Hematopoietic multipotent progenitor cell treated with erythropoietin and hydrocortisone succinate and interleukin-3 and kit ligand, for 15 days (in vitro differentiated cells): ENCODE measurements around the gene RPL22L1.
"Not testable (repeated sequence)": the region's sequence is repeated elsewhere in the genome, so short reads cannot be mapped to it uniquely, and the experiment has no call there.

Source experiments
- DNase-seq: peaks from one replicate; pipeline ENCODE4 v3.0.0-alpha.2; 2015; ENCODE audit warnings: low spot score

Gene RPL22L1

DNA sequence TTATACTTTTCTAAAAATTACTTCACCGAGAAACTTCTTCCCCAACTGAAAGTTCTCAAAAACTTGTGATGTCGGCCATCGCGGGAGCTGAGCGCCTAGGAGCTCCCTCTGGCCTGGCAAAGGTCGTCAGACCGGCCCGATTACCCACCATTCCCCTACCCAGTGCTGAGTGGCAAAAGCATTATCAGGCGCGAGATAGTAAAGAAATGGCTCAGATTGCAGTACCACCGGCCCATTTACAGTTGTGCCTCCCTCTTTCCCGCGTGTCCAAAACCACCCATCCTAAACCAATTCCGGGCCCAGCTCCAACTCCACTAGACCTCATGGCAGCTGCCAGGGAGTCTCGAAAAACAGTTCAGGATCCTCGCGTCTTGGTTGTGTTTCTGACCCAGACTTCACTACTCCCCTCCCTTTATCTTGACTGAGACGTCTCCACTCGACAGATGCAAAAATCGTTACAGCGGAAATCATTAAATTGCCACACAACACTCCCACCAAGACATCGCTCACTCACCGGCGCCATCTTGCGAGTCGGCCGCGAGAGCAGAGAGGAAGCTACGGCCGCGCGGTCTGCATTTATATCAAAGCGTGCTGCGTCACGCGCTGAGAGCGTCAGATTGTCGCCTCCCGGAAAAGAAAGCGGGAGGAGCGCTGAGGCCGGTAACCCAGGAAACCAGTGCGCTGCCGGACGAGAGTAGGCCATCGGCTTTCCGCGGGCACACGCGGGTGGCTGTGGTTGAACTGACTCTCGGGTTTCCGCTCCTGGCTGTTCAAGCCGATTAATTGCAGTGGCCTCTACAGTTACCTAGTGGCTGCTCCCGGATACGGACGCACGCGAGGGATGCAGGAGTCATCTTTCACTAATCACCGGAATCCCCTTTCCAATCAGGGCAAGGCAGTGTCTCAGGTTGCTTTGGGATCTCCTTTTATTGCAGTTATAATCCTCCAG, at the start of gene RPL22L1:
RPL22L1 (minus strand) TSS at position 551 of the 949 bp plus-strand sequence; CDS start at position 523, 28 bp downstream.
- peak; percentile 94 for DNase-seq

DNA sequence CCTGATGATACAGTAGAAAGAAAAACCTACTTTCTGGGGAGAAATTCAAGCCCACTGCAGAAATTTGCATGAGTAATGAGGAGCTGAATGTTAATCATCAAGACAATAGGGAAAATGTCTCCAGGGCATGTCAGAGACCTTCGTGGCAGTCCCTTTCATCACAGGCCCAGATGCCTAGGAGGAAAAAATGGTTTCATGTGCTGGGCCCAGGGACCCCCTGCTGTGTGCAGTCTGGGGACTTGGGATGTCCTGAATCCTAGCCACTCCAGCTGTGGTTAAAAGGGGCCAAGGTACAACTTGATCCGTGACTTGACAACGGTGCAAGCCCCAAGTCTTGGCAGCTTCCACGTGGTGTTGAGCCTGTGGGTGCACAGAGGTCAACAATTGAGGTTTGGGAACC, 48.7 kb upstream of the RPL22L1 start:
- DNase-seq: no peak

DNA sequence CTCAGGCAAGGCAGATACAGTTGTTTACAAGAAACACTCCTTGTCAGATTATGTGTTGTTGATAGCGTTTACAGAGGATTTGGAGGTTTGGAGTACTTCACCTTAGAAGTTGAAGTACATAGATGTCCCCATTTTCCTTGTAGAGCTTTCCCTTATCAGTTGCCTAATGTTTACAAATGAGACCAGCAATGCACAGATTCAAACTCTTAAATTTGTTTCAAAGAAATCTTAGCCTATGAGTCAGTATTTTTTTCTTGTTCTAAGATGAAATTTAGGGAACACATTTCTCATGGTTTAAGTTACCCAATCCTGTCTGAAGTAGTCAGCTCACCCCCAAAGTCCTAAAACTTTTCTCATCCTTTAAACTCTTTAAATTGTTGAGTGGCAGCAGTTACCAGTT, 44.7 kb upstream of the RPL22L1 start:
- DNase-seq: no peak

DNA sequence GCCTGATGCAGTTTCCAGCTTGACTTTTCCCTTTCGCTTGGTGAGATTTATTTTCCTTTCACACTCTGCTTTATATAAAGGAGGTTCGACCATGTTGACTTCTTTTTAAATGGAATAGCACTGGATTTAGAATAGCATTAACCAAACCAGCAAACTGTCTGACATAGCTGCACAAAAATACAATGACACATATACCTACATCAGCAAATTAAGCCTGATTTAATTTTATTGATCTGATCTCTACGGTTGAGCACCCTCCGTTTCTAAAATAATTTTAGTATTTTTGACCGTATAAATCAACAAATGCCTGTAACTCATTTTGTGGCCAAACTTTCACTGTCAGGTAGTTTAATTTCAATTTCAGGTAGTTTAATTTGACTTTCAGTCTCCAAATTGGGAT, 44.2 kb upstream of the RPL22L1 start:
- no peak for DNase-seq

DNA sequence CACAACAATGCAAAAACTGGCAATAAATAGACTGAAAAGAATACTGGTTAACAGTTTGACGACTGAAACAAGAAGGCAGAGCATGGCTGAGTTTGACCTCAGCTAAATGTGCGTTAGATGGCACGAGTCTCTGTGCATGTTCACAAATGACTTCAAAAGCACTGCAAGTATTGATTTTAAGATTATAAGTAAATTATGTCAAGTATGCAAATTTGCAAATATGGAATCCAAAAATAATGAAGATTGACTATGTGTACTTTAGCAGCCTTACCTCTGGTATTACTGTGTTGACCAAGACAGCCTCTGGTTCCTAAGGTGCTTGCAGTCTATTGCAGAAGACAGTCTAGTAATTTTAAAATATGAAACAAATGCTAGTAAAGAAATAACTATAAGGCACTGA, 41.1 kb upstream of the RPL22L1 start:
- DNase-seq: no peak

DNA sequence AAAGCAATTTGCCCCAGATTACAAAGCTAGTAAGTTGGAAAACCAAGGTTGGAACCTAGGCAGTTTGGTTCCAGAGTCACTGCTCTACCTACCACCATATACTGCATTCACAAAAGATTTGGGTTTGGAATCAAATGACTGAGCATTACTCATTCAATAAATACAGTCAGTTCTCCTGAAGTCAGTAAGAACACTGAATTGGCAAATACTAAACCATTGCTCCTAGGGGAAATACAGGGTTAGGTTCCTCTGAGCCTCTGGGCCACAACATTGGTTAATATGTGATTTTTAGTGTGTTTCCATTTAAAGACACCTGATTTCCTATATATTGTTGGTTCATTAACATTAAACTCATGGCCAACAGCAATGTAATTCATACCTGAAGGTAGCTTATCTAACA, 40.5 kb upstream of the RPL22L1 start:
- DNase-seq: no peak

DNA sequence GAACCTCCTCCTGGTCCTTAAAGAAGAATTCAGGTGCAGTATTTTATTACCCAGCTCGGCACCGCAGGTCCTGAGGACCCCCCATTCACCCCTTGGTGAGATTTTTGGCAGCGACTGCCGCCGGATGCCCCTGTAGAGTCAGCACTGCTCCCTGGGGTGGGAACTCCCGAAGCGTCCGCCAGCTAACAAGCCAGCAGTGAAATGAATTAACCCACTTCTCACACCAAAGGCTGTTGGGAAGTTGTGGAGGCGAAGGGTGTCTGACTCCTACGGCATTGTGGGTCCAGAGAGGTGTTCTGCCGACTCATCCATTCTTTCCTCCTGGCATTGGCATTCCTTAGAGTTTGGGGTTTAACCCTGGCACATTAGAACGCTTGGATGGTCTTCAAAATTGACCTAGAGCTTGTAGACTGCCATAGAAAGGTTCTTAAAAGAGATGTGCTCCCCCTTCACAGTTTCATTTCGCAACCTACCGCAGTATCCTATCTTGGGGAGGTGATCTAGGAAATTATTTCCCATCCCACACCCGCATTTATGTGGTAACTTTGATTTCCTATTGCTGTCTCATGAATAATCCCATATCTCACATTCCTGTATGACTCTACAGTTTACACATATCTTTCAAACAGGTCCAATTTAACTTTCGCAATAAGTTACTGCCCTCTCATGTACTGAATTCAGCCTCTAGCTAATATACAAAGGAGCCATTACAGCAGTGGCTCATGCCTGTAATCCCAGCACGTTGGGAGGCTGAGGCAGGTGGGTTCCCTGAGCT, 39.3 kb upstream of the RPL22L1 start:
- DNase-seq: no peak

DNA sequence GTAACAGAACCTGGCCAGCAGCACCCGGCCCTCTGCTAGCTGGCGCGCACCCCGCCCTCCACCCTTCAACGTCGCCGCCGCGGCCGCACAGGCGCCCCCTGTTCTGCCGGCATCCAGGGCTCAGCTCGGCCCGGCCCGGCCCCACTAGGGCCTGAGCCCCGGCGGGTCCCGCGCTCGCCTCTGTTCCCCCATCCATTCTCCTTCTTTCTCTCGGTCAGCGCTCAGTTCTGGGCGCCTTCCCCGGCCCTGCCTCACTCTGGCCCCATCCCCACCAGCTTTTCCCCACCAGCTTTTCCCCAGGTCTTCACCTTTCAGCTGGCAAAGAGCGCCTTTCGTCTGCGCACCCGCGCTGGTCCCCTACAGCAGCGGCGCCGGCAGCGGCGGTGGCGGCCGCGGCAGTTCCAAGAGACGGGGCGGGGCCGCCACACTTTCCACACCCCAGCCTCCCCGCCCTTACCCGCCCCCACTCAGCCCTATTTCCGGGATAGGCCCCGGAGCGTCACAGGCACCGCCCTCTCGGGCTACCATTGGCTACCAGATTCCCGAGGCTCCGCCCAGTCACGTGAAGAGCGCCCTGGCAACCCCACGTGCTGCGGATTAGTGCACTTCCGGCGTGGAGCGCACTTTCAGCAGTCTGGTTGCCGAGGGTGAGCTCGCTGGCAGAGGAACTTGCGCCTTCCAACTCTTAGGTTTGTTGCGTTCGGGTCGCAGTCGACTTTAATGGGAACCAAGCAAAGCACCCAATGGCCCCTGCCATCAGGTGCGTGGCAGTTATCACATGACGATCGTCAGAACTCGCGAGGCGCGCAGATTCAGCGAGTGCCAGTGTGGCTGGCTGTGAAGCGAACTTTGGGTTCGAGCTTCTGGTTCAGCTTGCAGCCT, 38.5 kb upstream of the RPL22L1 start, which contains the start of gene EIF5A2:
EIF5A2 (minus strand) TSS at position 403 of the 882 bp plus-strand sequence. CDS start 831 bp downstream, outside the sequence.
- peak; percentile 97 for DNase-seq

DNA sequence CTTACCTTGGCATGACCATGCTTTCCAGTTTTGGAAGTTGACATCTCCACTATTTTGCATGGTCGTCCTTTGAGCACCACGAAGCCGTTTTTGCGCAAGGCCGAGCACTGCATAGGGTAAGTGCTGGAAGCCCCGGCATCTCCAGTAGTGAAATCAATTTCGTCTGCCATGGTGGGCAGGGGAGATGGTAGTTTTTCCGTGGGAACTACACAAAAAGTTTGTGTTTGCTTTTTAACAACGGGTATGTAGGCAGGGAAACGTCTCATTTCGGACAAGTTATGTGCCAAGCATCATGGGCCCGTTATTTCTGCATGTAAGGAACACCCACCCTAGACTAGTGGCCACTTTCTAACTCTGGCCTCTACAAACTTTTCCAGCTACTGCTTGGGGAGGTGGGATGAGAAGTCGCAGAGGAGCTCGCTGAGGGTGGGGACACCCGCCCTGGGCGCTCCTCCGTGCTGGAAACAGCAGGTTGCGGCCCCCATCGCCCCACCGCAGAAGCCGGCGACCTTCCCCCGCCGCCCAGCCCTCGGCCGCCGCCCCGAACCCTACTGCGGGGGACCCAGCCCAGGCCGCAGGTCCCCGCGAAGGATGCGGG, 37.7 kb upstream of the RPL22L1 start:
- DNase-seq: no peak

DNA sequence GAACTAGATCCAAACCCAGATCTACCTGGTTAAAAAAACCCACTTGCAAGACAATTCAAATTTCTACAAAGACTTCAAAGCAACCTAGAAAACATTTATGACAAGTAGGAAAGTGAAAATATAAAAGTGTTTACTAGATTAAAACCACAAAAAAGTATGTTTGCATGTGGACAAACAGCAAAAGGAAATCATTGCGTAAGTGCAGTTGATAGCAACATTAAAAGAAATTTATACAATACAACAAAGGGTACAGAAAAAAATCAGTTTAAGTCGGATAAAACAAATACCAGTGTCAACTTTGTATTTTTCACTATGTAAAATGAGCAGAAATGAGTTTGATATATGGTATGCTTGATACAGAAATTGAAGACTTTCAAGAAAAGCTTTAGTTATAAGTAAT, 35.9 kb upstream of the RPL22L1 start:
- DNase-seq: no peak

DNA sequence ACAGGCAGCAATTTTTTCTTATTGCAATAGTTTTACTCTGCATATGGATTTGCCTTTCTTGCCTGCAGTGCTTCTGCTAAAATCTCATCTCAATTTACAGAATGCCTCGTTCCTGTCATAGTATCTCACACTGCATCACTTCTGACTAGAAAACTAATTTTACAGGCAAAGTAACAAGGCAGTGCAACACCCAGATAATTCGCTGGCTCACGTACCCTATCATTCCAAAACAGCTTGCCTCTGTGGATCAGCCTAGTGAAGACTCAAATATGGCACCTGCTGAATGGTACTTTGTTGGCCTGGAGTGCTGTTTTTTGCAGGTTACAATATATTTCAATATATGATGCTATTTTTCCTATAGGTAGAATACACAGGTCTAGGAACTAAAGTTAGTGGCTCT, 33.1 kb upstream of the RPL22L1 start:
- peak; percentile 59 for DNase-seq

DNA sequence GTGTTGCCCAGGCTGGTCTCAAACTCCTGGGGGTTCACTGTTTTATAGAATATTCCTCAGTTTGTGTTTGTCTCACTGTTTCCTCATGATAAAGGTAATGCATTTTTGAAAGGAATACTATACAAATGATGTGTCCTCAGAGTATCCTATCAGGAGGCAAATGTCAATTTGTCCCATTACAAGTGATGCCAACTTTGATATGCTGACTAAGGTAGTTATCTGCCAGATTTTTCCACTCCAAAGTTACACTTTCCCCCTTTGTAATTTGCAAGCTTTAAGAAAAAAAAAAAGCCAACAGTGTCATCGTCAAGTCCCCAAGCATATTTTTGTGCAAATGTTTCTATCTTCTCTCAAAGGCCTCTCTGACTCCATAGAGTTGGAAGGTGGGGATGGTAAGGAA, 29.5 kb upstream of the RPL22L1 start:
- DNase-seq: no peak

DNA sequence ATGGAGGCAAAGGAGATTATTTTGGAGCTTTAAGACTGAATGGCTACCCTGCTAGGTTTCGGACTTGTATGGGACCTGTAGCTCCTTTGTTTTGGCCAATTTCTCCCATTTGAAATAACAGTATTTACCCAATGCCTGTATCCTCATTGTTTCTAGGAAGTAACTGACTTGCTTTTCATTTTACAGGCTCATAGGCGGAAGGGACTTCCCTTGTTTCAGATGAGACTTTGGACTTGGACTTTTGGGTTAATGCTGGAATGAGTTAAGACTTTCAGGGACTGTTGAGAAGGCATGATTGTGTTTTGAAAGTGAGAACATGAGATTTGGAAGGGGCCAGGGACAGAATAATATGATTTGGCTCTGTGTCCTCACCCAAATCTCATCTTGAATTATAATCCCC, 28.0 kb upstream of the RPL22L1 start:
- DNase-seq: no peak

DNA sequence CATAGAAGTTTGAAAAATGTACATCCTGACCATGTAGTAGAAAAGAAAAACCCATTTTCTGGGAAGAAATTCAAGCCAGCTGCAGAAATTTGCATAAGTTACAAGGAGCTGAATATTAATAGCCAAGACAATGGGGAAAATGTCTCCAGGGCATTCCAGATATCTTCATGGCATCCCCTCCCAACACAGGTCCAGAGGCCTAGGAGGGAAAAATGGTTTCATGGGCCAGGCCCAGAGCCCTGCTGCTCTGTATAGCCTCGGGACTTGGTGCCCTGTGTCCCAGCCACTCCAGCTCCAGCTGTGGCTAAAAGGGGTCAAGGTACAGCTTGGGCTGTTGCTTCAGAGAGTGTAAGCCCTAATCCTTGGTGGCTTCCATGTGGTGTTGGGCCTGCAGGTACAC, 27.2 kb upstream of the RPL22L1 start:
- DNase-seq: not testable (repeated sequence)

DNA sequence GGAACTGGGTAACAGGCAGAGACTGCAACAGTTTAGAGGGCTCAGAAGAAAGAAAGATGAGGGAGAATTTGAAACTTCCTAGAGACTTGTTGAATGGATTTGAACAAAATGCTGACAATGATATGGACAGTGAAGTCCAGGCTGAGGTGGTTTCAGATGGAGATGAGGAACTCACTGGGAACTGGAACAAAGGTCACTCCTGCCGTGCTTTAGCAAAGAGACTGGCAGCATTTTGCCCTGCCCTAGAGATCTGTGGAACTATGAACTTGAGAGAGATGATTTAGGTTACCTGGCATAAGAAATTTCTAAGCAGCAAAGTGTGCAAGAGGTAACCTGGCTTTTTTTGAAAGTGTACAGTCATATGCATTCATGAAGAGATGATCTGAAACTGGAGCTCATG, 26.8 kb upstream of the RPL22L1 start:
- DNase-seq: no peak

DNA sequence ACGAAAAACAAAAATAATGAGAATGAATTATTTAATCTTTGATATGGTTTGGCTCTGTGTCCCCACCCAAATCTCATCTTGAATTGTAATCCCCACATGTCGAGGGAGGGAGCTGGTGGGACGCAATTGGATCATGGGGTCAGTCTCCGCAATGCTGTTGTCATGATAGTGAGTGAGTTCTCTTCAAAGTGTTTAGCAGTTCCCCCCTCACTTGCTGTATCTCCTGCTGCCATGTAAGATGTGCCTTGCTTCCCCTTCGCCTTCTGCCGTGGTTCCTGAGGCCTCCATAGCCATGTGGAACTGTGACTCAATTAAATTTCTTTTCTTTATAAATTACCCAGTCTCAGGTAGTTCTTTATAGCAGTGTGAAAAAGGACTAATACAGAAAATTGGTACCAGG, 26.3 kb upstream of the RPL22L1 start:
- DNase-seq: not testable (repeated sequence)

DNA sequence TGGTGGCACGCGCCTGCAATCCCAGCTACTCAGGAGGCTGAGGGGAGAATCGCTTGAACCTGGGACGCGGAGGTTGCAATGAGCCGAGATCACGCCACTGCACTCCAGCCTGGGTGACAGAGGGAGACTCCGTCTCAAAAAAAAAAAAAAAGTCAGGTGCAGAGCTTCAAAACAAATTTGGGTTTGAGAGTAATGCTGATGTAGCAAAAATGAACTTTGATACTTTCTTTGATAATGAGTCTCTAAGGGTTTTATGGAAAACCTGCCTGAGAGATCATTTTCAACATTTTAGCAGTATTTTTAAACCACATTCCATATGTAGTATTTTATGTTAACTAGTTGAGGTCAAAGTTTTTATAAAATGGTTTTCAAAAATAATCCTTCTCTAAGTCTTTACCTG, 23.9 kb upstream of the RPL22L1 start:
- no peak for DNase-seq

DNA sequence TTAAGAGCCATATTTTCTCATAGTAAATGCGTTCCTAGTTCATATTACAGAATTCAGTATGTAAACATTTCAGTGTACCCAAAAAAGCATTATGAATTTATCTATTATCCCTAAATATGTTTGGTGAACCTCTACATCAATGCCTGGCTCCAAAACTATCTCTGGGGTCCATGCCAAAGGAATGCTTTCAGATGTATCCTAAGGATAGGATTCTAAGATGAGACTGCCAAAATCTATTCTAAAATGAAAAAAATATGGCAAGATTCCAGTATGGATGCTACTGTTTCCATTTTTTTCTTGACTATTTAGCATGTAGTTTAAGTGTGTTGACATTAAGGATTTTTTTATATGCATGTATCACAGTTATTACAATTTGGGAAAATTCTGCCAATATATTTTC, 19.6 kb upstream of the RPL22L1 start:
- no peak for DNase-seq

DNA sequence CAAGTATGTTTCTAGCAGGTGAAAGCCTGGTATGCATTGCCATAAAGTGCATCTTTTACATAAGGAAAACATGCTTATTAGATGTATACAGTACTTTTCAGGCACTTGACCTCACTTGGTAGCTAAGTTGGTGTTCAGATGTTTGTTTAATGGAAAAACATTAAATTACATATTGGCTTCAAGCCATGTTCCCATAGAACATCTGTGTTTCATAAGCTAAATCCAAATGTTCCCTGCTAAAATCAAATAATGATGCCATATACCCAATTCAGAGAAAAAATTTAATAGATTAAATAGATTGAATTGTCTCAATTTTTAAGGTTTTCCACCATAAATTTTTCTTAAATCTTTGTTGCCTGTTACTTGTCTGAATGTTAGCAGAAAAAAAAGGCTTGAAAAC, 19.1 kb upstream of the RPL22L1 start:
- DNase-seq: no peak

DNA sequence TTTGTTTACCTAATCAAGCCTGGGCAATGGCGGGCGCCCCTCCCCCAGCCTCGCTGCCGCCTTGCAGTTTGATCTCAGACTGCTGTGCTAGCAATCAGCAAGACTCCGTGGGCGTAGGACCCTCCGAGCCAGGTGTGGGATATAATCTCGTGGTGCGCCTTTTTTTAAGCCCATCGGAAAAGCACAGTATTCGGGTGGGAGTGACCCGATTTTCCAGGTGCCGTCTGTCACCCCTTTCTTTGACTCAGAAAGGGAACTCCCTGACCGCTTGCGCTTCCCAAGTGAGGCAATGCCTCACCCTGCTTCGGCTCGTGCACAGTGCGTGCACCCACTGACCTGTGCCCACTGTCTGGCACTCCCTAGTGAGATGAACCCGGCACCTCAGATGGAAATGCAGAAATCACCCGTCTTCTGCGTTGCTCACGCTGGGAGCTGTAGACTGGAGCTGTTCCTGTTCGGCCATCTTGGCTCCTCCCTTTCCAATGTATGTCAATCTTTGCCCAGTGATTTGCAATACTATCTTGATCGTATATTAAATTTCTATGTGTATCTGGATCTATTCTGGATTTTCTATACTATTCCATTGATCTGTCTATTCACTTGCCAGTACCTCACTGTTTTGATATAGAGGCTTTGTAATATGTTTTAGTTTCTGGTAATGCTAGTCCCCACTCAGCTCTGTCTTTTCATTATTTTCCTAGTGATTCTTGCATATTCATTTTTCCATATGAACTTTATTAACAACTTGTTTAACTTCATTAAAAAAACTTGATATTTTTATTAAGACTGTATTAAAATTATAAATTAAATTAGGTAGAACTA, 14.3 kb upstream of the RPL22L1 start:
- DNase-seq: not testable (repeated sequence)

DNA sequence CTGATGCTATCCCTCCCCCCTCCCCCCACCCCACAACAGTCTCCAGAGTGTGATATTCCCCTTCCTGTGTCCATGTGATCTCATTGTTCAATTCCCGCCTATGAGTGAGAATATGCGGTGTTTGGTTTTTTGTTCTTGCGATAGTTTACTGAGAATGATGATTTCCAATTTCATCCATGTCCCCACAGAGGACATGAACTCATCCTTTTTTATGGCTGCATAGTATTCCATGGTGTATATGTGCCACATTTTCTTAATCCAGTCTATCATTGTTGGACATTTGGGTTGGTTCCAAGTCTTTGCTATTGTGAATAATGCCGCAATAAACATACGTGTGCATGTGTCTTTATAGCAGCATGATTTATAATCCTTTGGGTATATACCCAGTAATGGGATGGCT, 8.7 kb upstream of the RPL22L1 start:
- not testable (repeated sequence) for DNase-seq
